Measurements from ENCODE around the gene IKZF1. TPM values are rescaled to one million over a fixed set of nuclear protein-coding genes. Genes with fewer than 3 reads are reported as not detected.

Gene IKZF1
- total and polyA plus RNA-seq, 2 of the 13 experiments (the other 11 are each of a cell fraction or from before 2014, with no cell fraction given) = not detected

- 0% methylated on average over 2 of the region's 2 CpGs for WGBS (ENCODE audit: low lambda C conversion rate)
- TF ChIP-seq ZNF230 (CRISPR knock-in tag; IDR thresholded peaks at IDR 0.05) = no peak
- no peak for TF ChIP-seq SOX13 (IDR thresholded peaks at IDR 0.05)
- TF ChIP-seq SOX13 (CRISPR knock-in tag; conservative IDR thresholded peaks at IDR 0.05 in 1 of 2, IDR thresholded peaks at IDR 0.05 in 1 of 2) = no peak
- TF ChIP-seq ZBTB7A (CRISPR knock-in tag; IDR thresholded peaks at IDR 0.05) = no peak
- no peak for TF ChIP-seq ZNF672 (CRISPR knock-in tag; IDR thresholded peaks at IDR 0.05)
- in situ Hi-C loops (cut with HindIII; ENCODE audit: extremely low pct_ligation_motif_present, low pct_unique_long_range_greater_than_20kb) = no loop called here
These were observed 61.8 kb downstream of the IKZF1 start for GRCh38 chr7:50366311-50366710.

GRCh38 chr7:50367100-50367499, 62.6 kb downstream of the IKZF1 start:
- 25% methylated on average over 2 of the region's 2 CpGs for whole genome bisulfite sequencing (ENCODE audit: low lambda C conversion rate)
- no peak for FAIRE-seq

More at GRCh38 chr7:50366311-50366710, 61.8 kb downstream of the IKZF1 start:
- ChIA-PET CTCF (ENCODE audit: low intra/inter-chr PET ratio, low total read pairs) (no interaction called here), POLR2A (no interaction called here)
- no peak overlapping the region for H2AFZ ChIP-seq (ENCODE audit: low read length)
- peaks cover 18% of the 10 kb centered on the region for H3K9me3 ChIP-seq (ENCODE audit: low read length)
- H3K4me1 ChIP-seq (ENCODE audit: insufficient read depth, low read length) = no peaks in the 10 kb centered on the region
- H3K27me3 ChIP-seq (ENCODE audit: control insufficient read depth in 1 of 2, insufficient read depth in 2 of 2, low read length in 2 of 2) = no peaks in the 10 kb centered on the region
- DNase-seq (ENCODE audit: low spot score) (no peak), FAIRE-seq (no peak), ATAC-seq (no peak)
- no peak overlapping the region for H3K27ac ChIP-seq (ENCODE audit: extremely low read length, insufficient read depth, low read length)
- no peaks in the 10 kb centered on the region for H3K79me2 ChIP-seq (ENCODE audit: insufficient read depth, low read length)
- no peak overlapping the region for H3K9ac ChIP-seq (ENCODE audit: insufficient read depth, low read depth, low read length)
- BruUV-seq (replicated peaks) = no TSS peak
- intact Hi-C loops (cut with micrococcal nuclease; ENCODE audit: unreplicated experiment) = no loop called here
- no peaks in the 10 kb centered on the region for H3K36me3 ChIP-seq (replicated peaks in 1 of 2; ENCODE audit: control insufficient read depth in 1 of 2, insufficient read depth in 2 of 2, low read length in 2 of 2)
- no peaks in the 10 kb centered on the region for H4K20me1 ChIP-seq (ENCODE audit: insufficient read depth, low read length)
- no peak overlapping the region for H3K4me3 ChIP-seq (replicated peaks in 1 of 3; ENCODE audit: insufficient read depth in 1 of 3, low read depth in 2 of 3, low read length in 3 of 3)
- no peak overlapping the region for H3K4me2 ChIP-seq (ENCODE audit: low read depth, low read length)

More at GRCh38 chr7:50367100-50367499, 62.6 kb downstream of the IKZF1 start:
- peak; percentile 20; the same call in 1 of the 2 replicates for TF ChIP-seq CREB1 (IDR thresholded peaks at IDR 0.05)
- TF ChIP-seq CREB1 (CRISPR knock-in tag; IDR thresholded peaks at IDR 0.05) = no peak
- TF ChIP-seq JARID2 (CRISPR knock-in tag; IDR thresholded peaks at IDR 0.05; ENCODE audit: insufficient replicate concordance) = no peak
- Histone ChIP-seq H3K79me2 (ENCODE audit: insufficient read depth, low read length) (no peaks in the 10 kb centered on the region), H3K4me3 (replicated peaks in 1 of 3; ENCODE audit: insufficient read depth in 1 of 3, low read depth in 2 of 3, low read length in 3 of 3) (no peak overlapping the region), H4K20me1 (ENCODE audit: insufficient read depth, low read length) (no peaks in the 10 kb centered on the region), H3K9ac (ENCODE audit: insufficient read depth, low read depth, low read length) (no peak overlapping the region), H3K4me1 (ENCODE audit: insufficient read depth, low read length) (no peaks in the 10 kb centered on the region), H3K4me2 (ENCODE audit: low read depth, low read length) (no peak overlapping the region), H3K36me3 (replicated peaks in 1 of 2; ENCODE audit: control insufficient read depth in 1 of 2, insufficient read depth in 2 of 2, low read length in 2 of 2) (no peaks in the 10 kb centered on the region), H3K9me3 (ENCODE audit: low read length) (peaks cover 18% of the 10 kb centered on the region), H3K27me3 (ENCODE audit: control insufficient read depth in 1 of 2, insufficient read depth in 2 of 2, low read length in 2 of 2) (no peaks in the 10 kb centered on the region), H2AFZ (ENCODE audit: low read length) (no peak overlapping the region), H3K27ac (ENCODE audit: extremely low read length, insufficient read depth, low read length) (no peak overlapping the region)
- in situ Hi-C loops (cut with HindIII; ENCODE audit: extremely low pct_ligation_motif_present, low pct_unique_long_range_greater_than_20kb) (no loop called here), intact Hi-C loops (cut with micrococcal nuclease; ENCODE audit: unreplicated experiment) (no loop called here)
- POLR2A ChIA-PET = no interaction called here
- ATAC-seq = no peak
- BruUV-seq (replicated peaks) = no TSS peak
- DNase-seq (ENCODE audit: low spot score) = no peak
- CTCF ChIA-PET (ENCODE audit: low intra/inter-chr PET ratio, low total read pairs) = no interaction called here
